Ovary (tissue), 9 donors: ENCODE results near the gene PABPN1. TPM values are rescaled to one million over a fixed set of nuclear protein-coding genes. Genes with fewer than 3 reads are reported as not detected.

Experiments
- DNase-seq, 5 donors: peaks; one replicate each; pipeline ENCODE4 v3.0.0-alpha.2; 2019 to 2020
- H3K27ac ChIP-seq, 2 donors: fragments of 200-600 bp; one replicate each; pipeline versions ENCODE4 v1.5.1 to v1.8.0; 2019 to 2022
- H3K27me3 ChIP-seq: fragments of 200-600 bp; one replicate; pipeline ENCODE4 v1.8.0; 2022
- H3K36me3 ChIP-seq: fragments of 200-600 bp; sonication (generic); one replicate; pipeline ENCODE4 v1.5.1; 2019
- H3K4me1 ChIP-seq: one replicate; pipeline ENCODE4 v1.8.1; 2013; ENCODE audit warnings: mild to moderate bottlenecking, moderate library complexity; ENCODE audit not compliant: insufficient read depth
- H3K4me3 ChIP-seq: fragments of 200-600 bp; sonication (generic); one replicate; pipeline ENCODE4 v1.5.1; 2017
- H3K9me3 ChIP-seq, 2 donors: fragments of 200-600 bp in 1 of 2; sonication (generic) in 1 of 2; one replicate each; pipeline versions ENCODE4 v1.5.1 to v1.8.1; 2013 to 2019; ENCODE audit warnings: mild to moderate bottlenecking in 1 of 2, moderate library complexity in 1 of 2
- EP300 ChIP-seq: sonication (generic); formaldehyde crosslinking; IDR thresholded peaks from one replicate; pipeline ENCODE4 v1.6.1; 2017; ENCODE audit warnings: antibody characterized with exemption
- POLR2A ChIP-seq: fragments of 450-650 bp; IDR thresholded peaks from one replicate; pipeline ENCODE4 v1.6.1; 2017; ENCODE audit warnings: antibody characterized with exemption, mild to moderate bottlenecking, moderate library complexity
- WGBS, 3 donors: extraction: QIAGEN DNeasy Blood & Tissue Kit in 1 of 3; methylation state at CpG; one replicate each; pipeline versions ENCODE4 v1.1.5 to v1.1.7; 2013 to 2017; 5-methylcytosine and 5-hydroxymethylcytosine counted together
- intact Hi-C, 4 donors: fragments of 100-400 bp; cut with DNase I; formaldehyde crosslinking; loops; one replicate each; pipeline versions ENCODE4 v1.11.0 to v1.15.1; 2022 to 2023
- polyA plus RNA-seq, 2 donors: library from polyadenylated mRNA; stranded (reverse); fragments of 200-250 nt in 1 of 2; fragments of 350-450 nt in 1 of 2; fragmentation: Illumina TruSeq in 1 of 2; extraction: RNeasy Lipid Tissue Mini Kit (QIAGEN cat#74804) in 1 of 2; gene quantifications; one replicate each; pipeline ENCODE4 v1.2.3, GENCODE V29; 2013 to 2014
- total RNA-seq, 7 donors: library from RNA; depleted of rRNA in 2 of 7; stranded (reverse); fragments of >200 nt in 2 of 7; fragmentation: NEBNext Ultra II Directional in 3 of 7; extraction: Animal tissue kit (Norgen Biotek cat#: 25700) in 3 of 7; gene quantifications; one replicate each; pipeline versions ENCODE4 v1.1.0 to v1.2.4, GENCODE V29; 2016 to 2023
- TF ChIP-seq, protein P1 (sequence below), 3 donors: fragments of 450-650 bp in 2 of 3; fragments of 200-600 bp in 1 of 3; IDR thresholded peaks; one replicate each; pipeline versions ENCODE4 v1.5.1 to v1.8.0; 2016 to 2022; ENCODE audit warnings: antibody characterized with exemption in 3 of 3, mild to moderate bottlenecking in 1 of 3
- donor health status: DM: no; HTN: no; CAD: no; lungs with moderate emphysema.
- donor health status: DM: no; HTN: no; CAD: no.
- donor health status: Bipolar disorder and iron deficiency.
- donor health status: DM: yes; HTN: yes; CAD: no.
- donor health status: DM: no; HTN: no; CAD: no.
- donor health status: DM: yes; HTN: yes; CAD: no.

PABPN1 gene
- total and polyA plus RNA-seq, 9 donors: 37.2 to 164 (median 136) TPM

DNA sequence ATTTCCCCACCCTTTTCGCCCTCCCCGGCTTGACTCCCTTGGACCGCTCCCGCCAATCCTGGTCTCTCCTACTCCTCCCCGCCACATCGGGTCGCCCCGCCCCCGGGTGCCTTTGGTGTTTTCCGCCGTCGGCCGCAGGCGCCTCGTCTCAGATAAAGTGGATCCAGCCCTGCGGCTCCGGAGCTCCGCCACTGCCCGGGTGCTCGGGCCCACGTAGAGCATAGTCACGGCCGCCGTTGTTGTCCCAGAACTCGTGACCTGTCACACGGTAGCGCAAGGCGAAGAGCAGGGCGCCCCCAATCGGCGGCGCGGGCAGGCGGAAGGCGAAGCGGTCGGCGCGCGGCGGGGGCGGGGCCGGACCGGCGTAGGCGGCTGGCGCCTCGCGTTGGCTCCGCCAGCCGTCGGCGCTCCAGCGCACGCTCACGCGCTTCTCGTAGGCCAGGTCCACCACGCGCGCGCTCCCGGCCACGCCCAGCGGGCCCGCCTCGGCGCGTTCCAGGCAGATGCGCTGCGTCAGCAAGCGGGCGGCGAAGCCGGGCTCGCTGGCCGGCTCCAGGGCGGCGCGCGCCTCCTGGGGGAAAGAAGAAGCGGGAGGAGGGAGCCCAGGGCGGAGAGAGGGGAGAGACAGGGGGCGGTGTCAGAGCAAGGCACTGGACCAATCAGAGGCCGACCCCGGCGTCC, 19.8 kb upstream of the PABPN1 start:
- intact Hi-C loops: loop anchor here in 1 of 4 donors (5.0 kb wide), 1 partner anchor 294 kb away; no protein-coding TSS in a partner anchor
- no peaks in the 10 kb centered on the region for H3K4me1 ChIP-seq
- peak overlapping the region; percentile 92 to 94 for H3K27ac ChIP-seq
- H3K36me3 ChIP-seq: no peaks in the 10 kb centered on the region
- no peaks in the 10 kb centered on the region for H3K27me3 ChIP-seq
- 0 to 1% (median 1%) methylated on average over 45 to 87 of the region's 87 CpGs for WGBS, 3 donors
- H3K4me3 ChIP-seq: peak overlapping the region; percentile 63
- H3K9me3 ChIP-seq: no peaks in the 10 kb centered on the region
- TF ChIP-seq, protein P1, sequence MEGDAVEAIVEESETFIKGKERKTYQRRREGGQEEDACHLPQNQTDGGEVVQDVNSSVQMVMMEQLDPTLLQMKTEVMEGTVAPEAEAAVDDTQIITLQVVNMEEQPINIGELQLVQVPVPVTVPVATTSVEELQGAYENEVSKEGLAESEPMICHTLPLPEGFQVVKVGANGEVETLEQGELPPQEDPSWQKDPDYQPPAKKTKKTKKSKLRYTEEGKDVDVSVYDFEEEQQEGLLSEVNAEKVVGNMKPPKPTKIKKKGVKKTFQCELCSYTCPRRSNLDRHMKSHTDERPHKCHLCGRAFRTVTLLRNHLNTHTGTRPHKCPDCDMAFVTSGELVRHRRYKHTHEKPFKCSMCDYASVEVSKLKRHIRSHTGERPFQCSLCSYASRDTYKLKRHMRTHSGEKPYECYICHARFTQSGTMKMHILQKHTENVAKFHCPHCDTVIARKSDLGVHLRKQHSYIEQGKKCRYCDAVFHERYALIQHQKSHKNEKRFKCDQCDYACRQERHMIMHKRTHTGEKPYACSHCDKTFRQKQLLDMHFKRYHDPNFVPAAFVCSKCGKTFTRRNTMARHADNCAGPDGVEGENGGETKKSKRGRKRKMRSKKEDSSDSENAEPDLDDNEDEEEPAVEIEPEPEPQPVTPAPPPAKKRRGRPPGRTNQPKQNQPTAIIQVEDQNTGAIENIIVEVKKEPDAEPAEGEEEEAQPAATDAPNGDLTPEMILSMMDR (IDR thresholded peaks at IDR 0.05): peak; percentile 51 to 99 (median 99)
- peak; percentile 67 for TF ChIP-seq POLR2A
- peak; percentile 41 for TF ChIP-seq EP300
- peak; percentile 98 to 99 (median 98) for DNase-seq

DNA sequence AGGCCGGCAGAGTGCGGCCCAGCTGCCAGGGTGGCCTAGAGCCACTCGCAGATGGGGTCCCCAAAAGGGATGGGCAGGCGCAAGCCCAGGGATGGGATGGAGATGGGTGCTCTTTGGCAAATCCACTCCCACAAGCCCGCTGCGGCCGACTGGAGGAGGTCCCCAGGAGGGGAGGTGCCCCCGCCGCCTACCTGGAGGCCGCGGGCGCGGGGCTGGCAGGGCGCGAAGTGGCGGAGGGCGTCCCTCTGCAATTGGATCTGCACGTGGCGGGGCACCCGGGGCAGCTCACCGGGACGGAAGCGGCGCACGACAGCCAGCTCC, 19.3 kb upstream of the PABPN1 start:
- H3K4me3 ChIP-seq: peak overlapping the region; percentile 55
- no peaks in the 10 kb centered on the region for H3K4me1 ChIP-seq
- H3K27me3 ChIP-seq: no peaks in the 10 kb centered on the region
- no peaks in the 10 kb centered on the region for H3K36me3 ChIP-seq
- TF ChIP-seq, protein P1 (IDR thresholded peaks at IDR 0.05): no peak
- TF ChIP-seq POLR2A (peak; percentile 92), EP300 (no peak)
- H3K9me3 ChIP-seq: no peaks in the 10 kb centered on the region
- intact Hi-C loops: loop anchor here in 3 of 4 donors (2.0 to 5.0 kb wide), 2 partner anchors 19 to 295 kb away; partner anchors contain the start of gene PABPN1 (in 2 of the 3)
- 0 to 1% (median 1%) methylated on average over 15 to 25 of the region's 25 CpGs for WGBS, 3 donors
- no peak for DNase-seq
- H3K27ac ChIP-seq: peak overlapping the region; percentile 92 to 94

DNA sequence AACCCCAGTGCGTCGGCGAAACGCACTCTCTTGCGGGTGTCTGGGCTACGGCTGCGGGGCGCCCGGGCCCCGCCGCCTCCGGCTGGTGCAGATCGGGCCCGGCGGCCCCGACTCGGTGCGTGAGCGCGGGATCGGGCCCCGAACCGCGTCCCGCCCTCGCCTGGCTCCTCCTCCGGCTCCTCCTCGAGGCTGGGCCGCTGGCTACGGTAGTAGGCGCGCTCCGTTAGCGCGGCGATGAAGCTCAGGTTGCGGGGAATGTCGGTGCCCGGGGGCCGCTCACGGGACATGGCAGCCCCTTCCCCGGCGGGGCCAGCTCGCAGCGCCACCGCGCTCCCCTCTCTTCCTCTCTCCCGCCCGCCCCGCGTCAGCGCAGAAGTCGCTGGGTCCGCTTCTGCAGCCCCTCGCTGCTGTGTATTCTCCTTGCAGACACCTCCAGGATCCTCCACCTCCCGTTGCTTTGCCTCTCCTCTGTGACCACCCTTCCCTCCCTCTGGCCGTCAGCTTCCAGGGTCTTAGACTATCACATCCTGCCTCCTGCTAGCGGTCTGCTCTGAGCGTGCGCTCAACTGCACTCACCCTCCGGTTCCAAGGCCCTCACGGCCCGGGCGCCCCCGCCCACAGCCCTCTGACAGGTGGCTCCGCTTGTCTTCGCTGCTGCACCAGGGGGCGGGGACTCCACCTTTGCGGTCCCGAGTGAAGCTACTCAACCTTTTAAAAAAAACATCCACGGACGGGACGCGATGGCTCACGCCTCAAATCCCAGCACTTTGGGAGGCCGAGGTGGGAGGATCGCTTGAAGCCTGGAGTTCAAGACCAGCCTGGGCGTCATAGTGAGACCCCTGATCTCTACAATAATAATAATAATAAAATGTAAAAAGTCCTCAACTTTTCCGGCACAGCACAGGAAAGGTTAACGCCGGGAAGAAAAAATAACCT, 18.7 kb upstream of the PABPN1 start, which contains the start of gene PPP1R3E:
TSS of gene PPP1R3E (minus strand) at position 570 of the 936 bp plus-strand sequence. CDS start at position 287, 283 bp downstream.
- WGBS, 3 donors: 1 to 2% (median 2%) methylated on average over 63 to 81 of the region's 81 CpGs
- H3K9me3 ChIP-seq: no peaks in the 10 kb centered on the region
- intact Hi-C loops: loop anchor here in 3 of 4 donors (2.0 to 5.0 kb wide), 2 partner anchors 18 to 295 kb away; partner anchors contain the start of gene PABPN1 (in 2 of the 3)
- peak within 1 kb of the TSS; percentile 92 to 94 for H3K27ac ChIP-seq
- H3K4me1 ChIP-seq: no peaks in the 10 kb centered on the region
- H3K27me3 ChIP-seq: no peaks in the 10 kb centered on the region
- peak; percentile 70 to 80 (median 75) for DNase-seq
- no peaks in the 10 kb centered on the region for H3K36me3 ChIP-seq
- H3K4me3 ChIP-seq: peak within 1 kb of the TSS; percentile 55
- no peak for TF ChIP-seq EP300
- TF ChIP-seq, protein P1 (IDR thresholded peaks at IDR 0.05): no peak
- no peak for TF ChIP-seq POLR2A

DNA sequence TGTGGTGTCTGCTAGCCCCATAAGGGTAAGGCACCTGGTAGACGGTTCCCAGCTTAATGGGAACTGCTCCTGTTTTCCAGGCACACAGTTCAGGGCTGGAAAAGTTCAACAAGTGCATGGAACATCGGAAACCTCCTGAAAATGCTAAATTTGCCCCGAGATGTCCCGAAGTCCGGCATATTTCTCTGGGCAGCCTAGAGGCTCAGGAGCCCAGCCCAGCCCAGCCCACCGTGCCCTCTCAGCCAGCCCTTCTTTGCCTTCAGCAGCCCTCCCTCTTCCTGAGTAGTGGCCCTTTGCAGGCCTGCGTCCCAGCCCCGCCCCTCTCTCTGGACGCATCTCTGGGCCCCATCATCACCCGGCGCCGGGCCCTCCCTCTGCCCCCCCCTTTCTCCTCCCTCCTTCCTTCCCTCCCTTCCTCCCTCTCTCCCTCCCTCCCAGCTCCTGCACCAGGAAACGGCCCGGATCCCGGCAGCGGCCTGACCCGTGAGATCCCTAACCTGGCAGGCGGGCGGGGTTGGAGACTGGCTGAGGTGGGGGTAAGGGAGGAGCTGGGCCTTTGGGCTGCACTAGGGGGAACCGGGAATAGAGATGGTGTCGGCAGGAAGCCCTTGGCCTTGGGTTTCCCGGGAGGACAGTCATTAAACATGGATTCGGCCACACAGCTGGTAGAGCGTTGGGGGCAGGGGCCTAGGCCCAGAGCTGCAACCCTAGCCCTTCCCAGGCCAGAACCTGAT, 14.7 kb upstream of the PABPN1 start, which contains the start of gene BCL2L2:
TSS of gene BCL2L2 (plus strand) at position 422 of the 734 bp plus-strand sequence. CDS start 935 bp downstream, outside the sequence.
- intact Hi-C loops: no loop called here
- peaks cover 9% of the 10 kb centered on the region for H3K4me1 ChIP-seq

More for the DNA sequence above, 14.7 kb upstream of the PABPN1 start, which contains the start of gene BCL2L2:
- no peaks in the 10 kb centered on the region for H3K27me3 ChIP-seq
- peak; percentile 92 to 95 (median 94) for DNase-seq
- H3K9me3 ChIP-seq: no peaks in the 10 kb centered on the region
- TF ChIP-seq, protein P1 (IDR thresholded peaks at IDR 0.05): no peak
- peak; percentile 62 for TF ChIP-seq POLR2A
- no peak for TF ChIP-seq EP300
- no peaks in the 10 kb centered on the region for H3K36me3 ChIP-seq
- H3K27ac ChIP-seq: peak within 1 kb of the TSS; percentile 66 to 86
- H3K4me3 ChIP-seq: peak within 1 kb of the TSS; percentile 67
- WGBS, 3 donors: 0 to 1% (median 0%) methylated on average over 24 of the region's 24 CpGs
